ENCODE results near the gene SPATA32. TPM values are rescaled to one million over a fixed set of nuclear protein-coding genes. Genes with fewer than 3 reads are reported as not detected.

The SPATA32 gene, protein sequence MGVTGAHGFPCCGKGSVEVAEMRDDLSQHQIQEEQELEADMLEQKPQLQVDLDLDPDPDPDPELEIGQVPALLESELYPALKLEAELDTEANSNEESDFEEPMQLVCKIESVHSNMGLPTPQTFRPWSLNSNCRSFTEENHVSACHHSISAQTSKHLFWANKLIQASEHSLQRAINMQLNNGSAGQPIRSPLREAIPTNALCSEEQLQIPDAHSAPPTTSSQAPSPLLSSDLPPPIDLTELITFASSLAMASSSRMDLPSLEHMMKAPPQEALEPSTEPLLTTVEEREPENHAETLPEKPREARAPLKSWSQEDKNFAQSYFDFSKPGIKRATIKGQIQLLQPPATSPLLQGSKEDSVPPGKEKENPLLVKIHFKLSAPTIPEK
- total RNA-seq (2022; extraction: Qiagen RNA extraction; ENCODE audit: low read depth): 0.08 to 0.19 TPM (median 0.15 TPM) in 5 replicates

DNA sequence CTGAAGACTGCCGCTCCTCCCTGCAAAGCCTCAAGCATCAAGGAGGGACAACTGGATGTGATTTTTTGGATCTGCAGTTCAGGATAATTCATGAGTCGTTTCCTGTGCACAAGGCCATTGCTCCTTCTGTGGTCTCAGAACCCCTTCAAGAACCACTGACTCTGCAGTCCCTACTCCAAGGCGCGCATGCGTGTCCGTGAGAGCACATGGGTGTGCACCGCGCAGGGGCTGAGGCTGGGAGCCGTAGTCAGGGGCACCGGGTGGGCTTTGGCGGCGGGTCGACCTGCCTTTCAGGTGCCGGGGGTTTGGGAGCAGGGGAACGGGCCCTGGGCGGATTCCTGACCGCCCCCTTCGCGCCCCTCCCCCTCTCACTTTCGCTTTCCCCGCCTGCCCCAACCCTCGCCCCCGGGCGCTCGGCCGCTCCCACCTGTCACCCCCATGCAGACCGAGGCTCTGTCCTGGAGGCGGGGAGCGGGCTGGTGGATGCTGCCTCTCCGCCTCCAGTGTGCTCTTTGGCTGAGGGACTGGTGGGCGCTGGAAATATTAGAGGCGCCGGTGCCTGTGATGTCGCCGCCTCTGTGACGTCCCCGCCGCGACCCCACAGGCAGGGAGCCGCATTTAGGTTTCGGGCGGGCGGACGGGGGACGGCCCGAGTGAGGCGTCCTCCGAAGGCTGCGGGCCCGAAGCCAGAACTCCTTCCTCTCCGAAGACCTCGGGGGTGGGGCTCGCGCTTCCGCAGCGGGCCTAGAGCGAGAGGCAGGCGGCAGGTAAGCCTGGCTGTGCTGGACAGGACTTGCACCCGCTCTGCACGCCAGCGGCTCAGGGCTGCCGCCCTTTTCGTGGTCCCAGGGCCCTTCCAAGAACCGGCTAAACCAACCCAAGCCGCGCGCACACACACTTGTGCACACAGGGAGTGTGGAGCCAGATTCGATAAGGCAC, at the start of gene SPATA32:
SPATA32 (minus strand) TSS at position 518 of the 939 bp plus-strand sequence; CDS start at position 440, 78 bp downstream.

DNA sequence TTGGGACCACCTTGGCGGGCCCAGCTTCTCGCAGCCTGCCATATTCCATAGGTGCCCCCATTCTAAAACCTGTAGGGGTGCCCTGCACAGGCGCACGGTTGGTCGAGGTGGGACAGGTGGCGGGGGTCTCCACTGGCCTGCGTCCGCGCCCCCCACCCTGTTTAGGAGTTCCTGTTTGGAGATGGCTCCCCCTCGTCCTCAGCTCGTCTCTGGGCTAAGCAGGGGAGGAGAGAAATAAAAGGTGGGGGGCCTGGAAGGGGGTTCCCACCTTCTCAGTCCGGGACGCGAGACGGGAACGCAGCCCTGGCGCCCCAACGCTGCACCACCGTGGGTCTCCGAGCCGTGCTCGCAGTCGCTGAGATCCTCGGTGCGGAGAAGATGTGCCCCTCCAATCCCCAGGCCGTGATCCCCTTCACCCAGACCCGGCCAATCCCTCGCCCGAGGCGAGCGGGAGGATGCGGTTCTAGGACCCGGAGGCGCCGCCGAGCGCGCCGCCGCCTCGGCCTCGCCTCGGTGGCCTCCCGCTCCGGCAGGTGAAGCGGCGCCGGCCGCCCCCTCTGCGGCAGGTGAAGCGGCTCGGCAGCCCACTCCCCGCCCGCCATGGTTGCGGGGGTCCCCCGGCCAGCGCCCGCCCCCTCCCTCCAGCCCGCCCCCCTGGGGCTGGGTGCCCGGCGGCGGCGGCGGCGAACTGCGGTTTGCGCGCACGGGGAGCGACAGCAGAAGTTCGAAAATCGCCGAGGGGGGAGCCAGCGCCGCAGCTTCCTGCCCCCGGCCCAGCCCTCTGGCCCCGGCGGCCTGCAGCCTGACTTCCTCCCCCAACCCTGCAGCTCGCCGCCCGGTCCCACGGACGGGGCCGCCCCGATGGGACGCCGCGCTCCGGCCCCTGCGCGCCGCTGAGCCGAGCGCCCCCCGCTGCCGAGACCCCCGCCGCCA, 40.5 kb downstream of the SPATA32 start, which contains the start of gene FMNL1:
FMNL1 (plus strand) TSS at position 805 of the 933 bp plus-strand sequence. CDS start 240 bp downstream, outside the sequence.

Other genes with a start within 250 kb of the SPATA32 start
- gene DCAKD, start 210.5 kb downstream of the SPATA32 start, total RNA-seq (2022; extraction: Qiagen RNA extraction; ENCODE audit: low read depth): 14.0 to 16.9 TPM (median 16.8 TPM) in 5 replicates
- 164 to 390 TPM (median 182 TPM) in 5 replicates for gene NMT1, start 200.8 kb downstream of the SPATA32 start, total RNA-seq (2022; extraction: Qiagen RNA extraction; ENCODE audit: low read depth)
- gene PLCD3, start 129.6 kb downstream of the SPATA32 start, total RNA-seq (2022; extraction: Qiagen RNA extraction; ENCODE audit: low read depth): 146 to 212 TPM (median 192 TPM) in 5 replicates
- 6.0 to 8.2 TPM (median 7.3 TPM) in 5 replicates for gene ACBD4, start 126.4 kb downstream of the SPATA32 start, total RNA-seq (2022; extraction: Qiagen RNA extraction; ENCODE audit: low read depth)
- 42.3 to 53.2 TPM (median 47.9 TPM) in 5 replicates for gene HEXIM1, start 113.6 kb downstream of the SPATA32 start, total RNA-seq (2022; extraction: Qiagen RNA extraction; ENCODE audit: low read depth)
- gene HEXIM2, start 100.2 kb downstream of the SPATA32 start, total RNA-seq (2022; extraction: Qiagen RNA extraction; ENCODE audit: low read depth): 13.8 to 20.2 TPM (median 16.0 TPM) in 5 replicates
- 31.4 to 37.6 TPM (median 36.1 TPM) in 5 replicates for gene FMNL1, start 40.2 kb downstream of the SPATA32 start, total RNA-seq (2022; extraction: Qiagen RNA extraction; ENCODE audit: low read depth)
- gene MAP3K14, start 54.9 kb upstream of the SPATA32 start, total RNA-seq (2022; extraction: Qiagen RNA extraction; ENCODE audit: low read depth): 44.8 to 65.3 TPM (median 59.6 TPM) in 5 replicates
- 12.5 to 19.4 TPM (median 17.7 TPM) in 5 replicates for gene ARHGAP27, start 170.8 kb upstream of the SPATA32 start, total RNA-seq (2022; extraction: Qiagen RNA extraction; ENCODE audit: low read depth)
- gene PLEKHM1, start 228.6 kb upstream of the SPATA32 start, total RNA-seq (2022; extraction: Qiagen RNA extraction; ENCODE audit: low read depth): 18.7 to 25.4 TPM (median 21.9 TPM) in 5 replicates

Measured in A549 treated with GW870086 at 1 μM for 4 hours (cell line).